ENCODE measurements around the gene DCAF12.

The DCAF12 gene

DNA sequence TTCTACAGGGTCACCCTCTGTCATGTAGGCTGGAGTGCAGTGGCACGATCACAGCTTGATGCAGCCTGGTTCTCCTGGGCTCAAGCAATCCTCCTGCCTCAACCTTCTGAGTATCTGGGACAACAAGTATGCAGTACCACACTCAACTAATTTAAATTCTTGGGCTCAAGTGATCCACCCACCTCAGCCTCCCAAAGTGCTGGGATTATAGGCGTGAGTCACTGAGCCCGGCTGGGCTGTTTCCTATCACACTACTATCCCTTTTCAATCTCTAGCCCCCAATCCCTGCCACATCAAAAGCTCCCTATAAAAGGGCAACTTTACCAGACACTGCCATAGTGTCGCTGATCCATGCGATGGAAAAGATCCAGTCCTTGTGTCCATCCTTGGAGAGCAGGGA is 20.4 kb downstream of the DCAF12 start:
- TF ChIP-seq EZH2 (optimal IDR thresholded peaks at IDR 0.05; ENCODE audit: low read depth, low read length) (no peak), CTCF (IDR thresholded peaks at IDR 0.05; ENCODE audit: low read length) (no peak), EZH2phosphoT487 (IDR thresholded peaks at IDR 0.05; ENCODE audit: low read length) (no peak)
- H2AFZ ChIP-seq (ENCODE audit: low read length): no peak overlapping the region

GRCh38 chr9:34102796-34103195 is 23.7 kb downstream of the DCAF12 start:
- DNase-seq: no peak
- no peaks in the 10 kb centered on the region for H3K9me3 ChIP-seq (replicated peaks; ENCODE audit: insufficient read depth, low read length)
- no peaks in the 10 kb centered on the region for H3K27me3 ChIP-seq (replicated peaks; ENCODE audit: insufficient read depth, low read length)
- no peak overlapping the region for H3K27ac ChIP-seq (ENCODE audit: low read length)
- peaks cover 14% of the 10 kb centered on the region for H3K36me3 ChIP-seq (replicated peaks; ENCODE audit: insufficient read depth, low read length)
- no peak overlapping the region for H3K4me3 ChIP-seq (ENCODE audit: low read length)
- H2AFZ ChIP-seq (ENCODE audit: low read length): no peak overlapping the region
- no peaks in the 10 kb centered on the region for H4K20me1 ChIP-seq (ENCODE audit: insufficient read depth, low read length)
- H3K9ac ChIP-seq (ENCODE audit: low read length): no peak overlapping the region
- H3F3A ChIP-seq (ENCODE audit: insufficient read depth, low read length): no peaks in the 10 kb centered on the region
- H3K4me2 ChIP-seq (ENCODE audit: low read depth, low read length): no peak overlapping the region
- H3K4me1 ChIP-seq (ENCODE audit: low read length): no peaks in the 10 kb centered on the region
- no peaks in the 10 kb centered on the region for H3K9me2 ChIP-seq (replicated peaks; ENCODE audit: insufficient read depth, low read length)
- peaks cover 7% of the 10 kb centered on the region for H3K79me2 ChIP-seq (ENCODE audit: low read length)
- TF ChIP-seq EZH2phosphoT487 (IDR thresholded peaks at IDR 0.05; ENCODE audit: low read length) (no peak), EZH2 (optimal IDR thresholded peaks at IDR 0.05; ENCODE audit: low read depth, low read length) (no peak), CTCF (IDR thresholded peaks at IDR 0.05; ENCODE audit: low read length) (no peak)

More for the DNA sequence above, 20.4 kb downstream of the DCAF12 start:
- H3K27me3 ChIP-seq (replicated peaks; ENCODE audit: insufficient read depth, low read length): no peaks in the 10 kb centered on the region
- H4K20me1 ChIP-seq (ENCODE audit: insufficient read depth, low read length): no peaks in the 10 kb centered on the region
- no peak overlapping the region for H3K27ac ChIP-seq (ENCODE audit: low read length)
- H3K9me3 ChIP-seq (replicated peaks; ENCODE audit: insufficient read depth, low read length): no peaks in the 10 kb centered on the region
- no peaks in the 10 kb centered on the region for H3K9me2 ChIP-seq (replicated peaks; ENCODE audit: insufficient read depth, low read length)
- H3K9ac ChIP-seq (ENCODE audit: low read length): no peak overlapping the region
- no peak overlapping the region for H3K4me2 ChIP-seq (ENCODE audit: low read depth, low read length)
- peaks cover 28% of the 10 kb centered on the region for H3K79me2 ChIP-seq (ENCODE audit: low read length)
- H3F3A ChIP-seq (ENCODE audit: insufficient read depth, low read length): no peaks in the 10 kb centered on the region
- H3K4me1 ChIP-seq (ENCODE audit: low read length): no peaks in the 10 kb centered on the region
- no peak overlapping the region for H3K4me3 ChIP-seq (ENCODE audit: low read length)
- peaks cover 10% of the 10 kb centered on the region for H3K36me3 ChIP-seq (replicated peaks; ENCODE audit: insufficient read depth, low read length)
- DNase-seq: no peak

DNA sequence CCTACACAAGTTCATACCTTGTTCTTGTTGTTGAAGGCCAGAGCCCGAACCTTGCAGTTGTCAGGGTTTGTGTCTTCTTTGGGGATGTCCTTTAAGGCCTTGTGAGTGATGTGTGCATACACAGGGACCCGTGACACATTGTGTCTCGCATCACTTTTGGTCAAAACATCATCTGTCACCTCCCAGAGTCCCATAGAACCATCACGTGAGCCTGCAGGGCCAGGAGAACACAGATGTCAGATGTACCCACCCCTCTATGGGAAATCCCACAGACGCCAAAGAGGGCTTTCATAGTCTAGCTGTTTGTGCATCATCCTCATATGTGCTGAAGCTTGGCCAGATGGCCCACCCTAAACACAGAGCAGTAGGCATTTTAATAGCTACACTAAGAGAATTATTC is 28.2 kb downstream of the DCAF12 start:
- Histone ChIP-seq H4K20me1 (ENCODE audit: insufficient read depth, low read length) (no peaks in the 10 kb centered on the region), H3K36me3 (replicated peaks; ENCODE audit: insufficient read depth, low read length) (peaks cover 5% of the 10 kb centered on the region), H3K27me3 (replicated peaks; ENCODE audit: insufficient read depth, low read length) (no peaks in the 10 kb centered on the region), H3K4me2 (ENCODE audit: low read depth, low read length) (no peak overlapping the region), H3K4me1 (ENCODE audit: low read length) (no peaks in the 10 kb centered on the region), H3K9me2 (replicated peaks; ENCODE audit: insufficient read depth, low read length) (no peaks in the 10 kb centered on the region), H3K9ac (ENCODE audit: low read length) (no peak overlapping the region), H3K27ac (ENCODE audit: low read length) (no peak overlapping the region), H2AFZ (ENCODE audit: low read length) (no peak overlapping the region), H3F3A (ENCODE audit: insufficient read depth, low read length) (no peaks in the 10 kb centered on the region), H3K9me3 (replicated peaks; ENCODE audit: insufficient read depth, low read length) (no peaks in the 10 kb centered on the region), H3K4me3 (ENCODE audit: low read length) (no peak overlapping the region), H3K79me2 (ENCODE audit: low read length) (no peaks in the 10 kb centered on the region; the same call in none of the 2 replicates)
- TF ChIP-seq EZH2 (optimal IDR thresholded peaks at IDR 0.05; ENCODE audit: low read depth, low read length) (no peak), EZH2phosphoT487 (IDR thresholded peaks at IDR 0.05; ENCODE audit: low read length) (no peak), CTCF (IDR thresholded peaks at IDR 0.05; ENCODE audit: low read length) (no peak)
- DNase-seq: no peak

Measured in MM.1S (cell line).